ENCODE measurements around the gene GP1BB.

DNA sequence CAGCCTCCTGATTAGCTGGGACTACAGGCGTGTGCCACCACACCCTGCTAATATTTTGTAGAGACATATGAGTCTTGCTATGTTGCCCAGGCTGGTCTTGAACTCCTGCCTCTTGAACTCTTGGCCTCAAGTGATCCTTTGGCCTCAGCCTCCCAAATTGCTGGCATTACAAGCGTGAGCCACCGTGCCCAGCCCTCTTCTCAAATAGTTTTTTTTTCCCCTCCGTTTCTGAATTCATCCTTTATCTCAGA is 49.0 kb downstream of the GP1BB start:
- TF ChIP-seq, protein P1, sequence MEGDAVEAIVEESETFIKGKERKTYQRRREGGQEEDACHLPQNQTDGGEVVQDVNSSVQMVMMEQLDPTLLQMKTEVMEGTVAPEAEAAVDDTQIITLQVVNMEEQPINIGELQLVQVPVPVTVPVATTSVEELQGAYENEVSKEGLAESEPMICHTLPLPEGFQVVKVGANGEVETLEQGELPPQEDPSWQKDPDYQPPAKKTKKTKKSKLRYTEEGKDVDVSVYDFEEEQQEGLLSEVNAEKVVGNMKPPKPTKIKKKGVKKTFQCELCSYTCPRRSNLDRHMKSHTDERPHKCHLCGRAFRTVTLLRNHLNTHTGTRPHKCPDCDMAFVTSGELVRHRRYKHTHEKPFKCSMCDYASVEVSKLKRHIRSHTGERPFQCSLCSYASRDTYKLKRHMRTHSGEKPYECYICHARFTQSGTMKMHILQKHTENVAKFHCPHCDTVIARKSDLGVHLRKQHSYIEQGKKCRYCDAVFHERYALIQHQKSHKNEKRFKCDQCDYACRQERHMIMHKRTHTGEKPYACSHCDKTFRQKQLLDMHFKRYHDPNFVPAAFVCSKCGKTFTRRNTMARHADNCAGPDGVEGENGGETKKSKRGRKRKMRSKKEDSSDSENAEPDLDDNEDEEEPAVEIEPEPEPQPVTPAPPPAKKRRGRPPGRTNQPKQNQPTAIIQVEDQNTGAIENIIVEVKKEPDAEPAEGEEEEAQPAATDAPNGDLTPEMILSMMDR (IDR thresholded peaks at IDR 0.05) = no peak
- TF ChIP-seq TCF7L2 (IDR thresholded peaks at IDR 0.05; ENCODE audit: low read depth, low read length) = no peak
